CD4-positive, alpha-beta T cell (primary cell): ENCODE measurements around the gene NLRP10. TPM values are rescaled to one million over a fixed set of nuclear protein-coding genes. Genes with fewer than 3 reads are reported as not detected.

Source experiments
- ATAC-seq: fragments of 200-7000 bp; cut with Tn5 transposase; one replicate; pipeline ENCODE4 v1.10.0; 2022; ENCODE audit warnings: mild to moderate bottlenecking; ENCODE audit not compliant: poor library complexity
- CTCF ChIA-PET: fragments of 350-600 bp; sonication (Branson Sonifier 250); formaldehyde crosslinking; loops from one replicate; lab custom pipeline; 2021; ENCODE audit warnings: antibody characterized with exemption, inconsistent platforms; lab: Charles Lee
- POLR2A ChIA-PET: fragments of 350-600 bp; sonication (Branson Sonifier 250); formaldehyde crosslinking; loops from one replicate; lab custom pipeline; 2021; ENCODE audit warnings: antibody characterized with exemption, inconsistent platforms; lab: Charles Lee
- DNase-seq, 14 experiments: peaks; one replicate each; pipeline ENCODE4 v3.0.0-alpha.2; 2013 to 2020; ENCODE audit warnings: mixed read lengths in 2 of 14
- H3K27ac ChIP-seq, 2 donors: one replicate each; pipeline versions ENCODE4 v1.5.1 to v1.7.0; 2013; ENCODE audit warnings: low read length in 2 of 2, low read depth in 1 of 2, mild to moderate bottlenecking in 1 of 2
- H3K27me3 ChIP-seq, 2 experiments: 1 replicate in 1 of 2; 2 replicates in 1 of 2; pipeline versions ENCODE4 v1.6.1 to v1.7.0; 2013; ENCODE audit warnings: low read length in 2 of 2, control low read depth in 1 of 2, mild to moderate bottlenecking in 1 of 2, moderate library complexity in 1 of 2; ENCODE audit not compliant: insufficient read depth in 2 of 2, control insufficient read depth in 1 of 2
- H3K36me3 ChIP-seq: one replicate; pipeline ENCODE4 v1.6.1; 2013; ENCODE audit warnings: low read length, control low read depth; ENCODE audit not compliant: insufficient read depth
- H3K4me1 ChIP-seq: one replicate; pipeline ENCODE4 v1.6.1; 2013; ENCODE audit warnings: low read length, control low read depth; ENCODE audit not compliant: insufficient read depth
- H3K4me3 ChIP-seq: one replicate; pipeline ENCODE4 v1.5.1; 2013; ENCODE audit warnings: mild to moderate bottlenecking, low read length, moderate library complexity
- H3K9me3 ChIP-seq, 2 experiments: 1 replicate in 1 of 2; 2 replicates in 1 of 2; pipeline versions ENCODE4 v1.6.1 to v1.7.0; 2013; ENCODE audit warnings: low read length in 2 of 2, mild to moderate bottlenecking in 2 of 2, control low read depth in 1 of 2, moderate library complexity in 1 of 2; ENCODE audit not compliant: control insufficient read depth in 1 of 2, insufficient read depth in 1 of 2
- H3K27ac Mint-ChIP-seq: one replicate; pipeline ENCODE4 v1.8.0; 2020; ENCODE audit warnings: mixed read lengths
- H3K27me3 Mint-ChIP-seq: one replicate; pipeline ENCODE4 v1.8.0; 2021; ENCODE audit warnings: mixed read lengths
- H3K36me3 Mint-ChIP-seq: one replicate; pipeline ENCODE4 v1.8.0; 2021; ENCODE audit warnings: low read depth, mixed read lengths
- H3K4me1 Mint-ChIP-seq: one replicate; pipeline ENCODE4 v1.8.0; 2021; ENCODE audit warnings: low read depth, mixed read lengths
- H3K4me3 Mint-ChIP-seq: one replicate; pipeline ENCODE4 v1.8.0; 2020; ENCODE audit warnings: mild to moderate bottlenecking, mixed read lengths
- H3K9me3 Mint-ChIP-seq: one replicate; pipeline ENCODE4 v1.8.0; 2020; ENCODE audit warnings: mixed read lengths
- CTCF ChIP-seq: fragments of 200-600 bp; IDR thresholded peaks from one replicate; pipeline ENCODE4 v1.8.0; 2022; ENCODE audit warnings: antibody characterized with exemption, mild to moderate bottlenecking
- intact Hi-C, 2 experiments: fragments of 100-400 bp; cut with DNase I in 1 of 2; cut with micrococcal nuclease in 1 of 2; formaldehyde crosslinking; loops; one replicate each; pipeline versions ENCODE4 v1.15.1 to v1.9.0; 2023 to 2025; cut with DNase I, micrococcal nuclease
- total RNA-seq, 174 experiments: library from RNA in 2 of 174; stranded (reverse) in 2 of 174; gene quantifications; one replicate each; pipeline ENCODE4 v1.2.3 and lab custom pipeline; 2021 to 2026

NLRP10 gene
- total RNA-seq, 2 experiments from 2014 or later = not detected

DNA sequence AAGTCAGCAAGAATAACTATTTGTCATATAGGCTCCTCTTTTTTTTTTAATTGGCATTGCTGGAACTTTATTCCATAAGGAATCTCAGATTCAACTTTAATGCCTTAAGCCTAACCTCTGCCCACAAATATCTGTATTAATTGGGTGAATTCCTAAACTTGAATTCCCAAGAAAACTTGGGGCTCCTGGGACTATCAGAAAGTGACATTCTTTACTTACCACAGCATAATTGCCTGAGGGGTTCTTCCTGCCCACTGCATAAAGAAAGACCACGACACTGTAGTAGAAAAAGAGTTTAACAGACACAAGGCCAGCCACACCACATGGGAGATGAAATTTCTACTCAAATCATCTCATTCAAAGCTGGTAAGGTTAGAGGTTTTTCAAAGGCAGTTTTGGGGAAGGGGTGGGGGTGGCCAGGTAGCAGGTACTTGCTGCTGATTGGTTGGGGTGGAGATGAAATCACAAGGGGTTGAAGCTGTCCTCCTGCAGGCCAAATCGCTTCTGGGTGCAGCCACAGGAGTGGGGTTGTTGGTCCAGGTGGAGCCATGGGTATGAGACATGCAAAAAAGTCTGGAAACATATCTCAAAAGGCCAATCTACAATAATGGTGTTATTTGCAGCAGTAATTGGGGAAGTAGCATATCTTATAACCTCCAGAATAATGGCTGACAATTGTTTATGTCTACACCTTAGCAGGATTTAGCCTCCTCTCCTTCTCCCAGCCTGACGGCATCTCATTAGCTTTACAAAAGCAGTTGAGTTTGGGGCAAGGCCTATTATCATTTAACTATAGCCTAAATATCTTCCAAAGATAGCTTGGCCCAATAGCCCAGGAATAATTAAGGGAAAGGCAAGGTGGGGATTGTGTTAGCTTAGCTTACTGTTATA, 4.8 kb upstream of the NLRP10 start:
- TF ChIP-seq CTCF = no peak
- DNase-seq (no peak), ATAC-seq (no peak)
- Mint-ChIP-seq H3K27me3 (peaks cover 44% of the 10 kb centered on the region), H3K4me1 (no peaks in the 10 kb centered on the region), H3K36me3 (no peaks in the 10 kb centered on the region), H3K27ac (no peak overlapping the region), H3K9me3 (no peaks in the 10 kb centered on the region), H3K4me3 (no peak overlapping the region)
- POLR2A ChIA-PET = no interaction called here
- Histone ChIP-seq H3K27ac (no peak overlapping the region), H3K4me1 (no peaks in the 10 kb centered on the region), H3K9me3 (no peaks in the 10 kb centered on the region), H3K27me3 (no peaks in the 10 kb centered on the region), H3K4me3 (no peak overlapping the region), H3K36me3 (no peaks in the 10 kb centered on the region)
- CTCF ChIA-PET = interaction anchor here (1.0 kb wide), 1 partner anchor 17 kb away, joined by 4 read pairs; the partner anchor contains the start of gene EIF3F
- intact Hi-C loops = no loop called here

DNA sequence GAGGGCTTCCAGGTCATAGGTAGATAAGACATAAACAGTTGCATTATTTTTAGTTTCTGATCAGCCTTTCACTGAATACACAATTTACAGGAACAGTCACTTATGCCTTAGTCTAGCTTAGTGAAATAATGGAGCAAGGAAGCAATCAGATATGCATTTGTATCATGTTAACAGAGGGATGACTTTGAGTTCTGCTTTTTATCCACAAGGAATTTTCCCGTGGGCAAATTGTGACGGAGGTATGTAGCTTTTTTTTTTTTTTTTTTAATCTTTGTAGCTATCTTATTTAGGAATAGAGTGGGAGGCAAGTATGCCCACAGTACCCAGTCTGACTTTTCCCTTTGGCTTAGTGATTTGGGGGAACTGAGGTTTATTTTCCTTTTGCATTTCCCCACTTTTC, 3.4 kb upstream of the NLRP10 start:
- H3K27ac ChIP-seq = no peak overlapping the region
- POLR2A ChIA-PET = no interaction called here
- DNase-seq (no peak), ATAC-seq (no peak)
- no peak overlapping the region for H3K27ac Mint-ChIP-seq
- intact Hi-C loops = no loop called here
- no peaks in the 10 kb centered on the region for H3K9me3 Mint-ChIP-seq
- no peak for TF ChIP-seq CTCF
- no peaks in the 10 kb centered on the region for H3K4me1 ChIP-seq
- no peak overlapping the region for H3K4me3 Mint-ChIP-seq
- CTCF ChIA-PET = no interaction called here
- no peak overlapping the region for H3K4me3 ChIP-seq
- no peaks in the 10 kb centered on the region for H3K9me3 ChIP-seq
- H3K36me3 ChIP-seq = no peaks in the 10 kb centered on the region
- H3K36me3 Mint-ChIP-seq = no peaks in the 10 kb centered on the region
- H3K4me1 Mint-ChIP-seq = no peaks in the 10 kb centered on the region
- H3K27me3 ChIP-seq = no peaks in the 10 kb centered on the region
- peaks cover 53% of the 10 kb centered on the region for H3K27me3 Mint-ChIP-seq

- TF ChIP-seq CTCF = no peak
- H3K4me3 ChIP-seq = no peak overlapping the region
- ATAC-seq = no peak
- no peak overlapping the region for H3K27ac ChIP-seq
- H3K36me3 ChIP-seq = no peaks in the 10 kb centered on the region
- H3K4me1 ChIP-seq = no peaks in the 10 kb centered on the region
- ChIA-PET CTCF (no interaction called here), POLR2A (no interaction called here)
- intact Hi-C loops = no loop called here
- no peaks in the 10 kb centered on the region for H3K36me3 Mint-ChIP-seq
- DNase-seq = no peak
- no peak overlapping the region for H3K4me3 Mint-ChIP-seq
- no peaks in the 10 kb centered on the region for H3K4me1 Mint-ChIP-seq
- H3K9me3 ChIP-seq = no peaks in the 10 kb centered on the region
- H3K27ac Mint-ChIP-seq = no peak overlapping the region
- no peaks in the 10 kb centered on the region for H3K9me3 Mint-ChIP-seq
- peaks cover 3 to 5% of the 10 kb centered on the region in 2 experiments for H3K27me3 ChIP-seq
- peaks cover 49% of the 10 kb centered on the region for H3K27me3 Mint-ChIP-seq
Observed at GRCh38 chr11:7967826-7968225, 2.6 kb upstream of the NLRP10 start.
